GDM1 (cell line): Measurements from ENCODE around the gene DTNB.
A peak's percentile ranks its signal among the peaks of the same experiment; 100 is the strongest.

Experiments
- DNase-seq: peaks from one replicate; lab custom pipeline; 2025; lab: John Stamatoyannopoulos, UW

DTNB gene

DNA sequence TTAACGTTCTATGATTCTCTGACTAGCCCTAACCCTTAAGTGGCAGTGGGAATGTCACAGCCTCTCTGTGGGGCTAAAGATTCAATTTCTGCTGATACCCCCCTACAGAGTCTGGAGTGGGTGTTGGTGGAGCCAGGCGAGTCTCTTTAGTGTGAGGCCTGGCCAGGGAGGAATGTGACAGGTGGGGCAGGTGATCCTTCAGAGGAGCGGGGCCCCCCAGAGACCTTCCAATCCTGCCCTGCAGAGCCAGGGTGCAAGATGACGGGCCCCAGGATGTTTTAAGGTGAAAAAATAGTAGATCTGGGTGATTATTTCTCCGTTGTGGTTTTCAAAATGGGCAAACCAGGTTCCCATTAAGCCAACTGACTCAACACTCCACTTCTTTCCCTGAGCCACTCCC, 303.5 kb downstream of the DTNB start:
- no peak for DNase-seq

DNA sequence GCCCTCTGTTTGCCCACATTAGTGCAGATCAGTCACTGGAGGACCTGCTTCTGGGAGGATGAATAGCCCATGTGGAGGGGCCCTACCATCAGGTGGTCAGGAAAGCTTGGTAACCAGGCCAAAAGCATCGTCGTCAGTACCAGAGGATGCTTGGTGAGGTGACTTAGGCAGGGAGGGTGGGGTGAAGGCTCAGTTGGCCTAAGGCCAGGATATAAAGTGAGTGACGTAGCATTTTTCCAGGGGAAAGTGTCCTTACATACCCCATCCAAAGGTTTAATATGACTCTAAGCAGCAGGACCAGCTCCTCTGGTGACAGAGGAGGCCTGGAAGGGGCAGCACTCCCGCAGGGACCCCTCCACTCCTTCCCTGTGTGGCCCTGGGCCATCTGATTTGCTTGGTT, 303.9 kb downstream of the DTNB start:
- no peak for DNase-seq

DNA sequence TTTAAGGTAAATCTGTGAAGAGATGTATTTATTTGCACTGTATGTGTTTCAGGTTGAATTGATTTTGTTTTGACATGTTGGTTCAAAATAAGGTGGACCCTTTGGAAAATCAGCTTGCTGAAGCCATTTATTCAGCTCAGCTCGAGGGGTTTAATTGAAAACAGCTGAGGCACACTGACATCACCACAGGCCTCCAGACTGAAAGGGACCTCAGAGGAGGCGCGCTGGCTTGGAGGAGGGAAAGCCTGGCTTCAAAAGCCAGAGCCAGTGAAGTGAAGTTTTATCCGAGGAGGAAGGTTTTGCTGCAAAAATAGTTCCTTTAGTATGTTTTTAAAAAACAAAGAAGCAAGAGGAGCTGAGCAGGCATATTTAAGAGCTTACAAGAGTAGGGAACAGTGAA, 304.7 kb downstream of the DTNB start:
- no peak for DNase-seq

DNA sequence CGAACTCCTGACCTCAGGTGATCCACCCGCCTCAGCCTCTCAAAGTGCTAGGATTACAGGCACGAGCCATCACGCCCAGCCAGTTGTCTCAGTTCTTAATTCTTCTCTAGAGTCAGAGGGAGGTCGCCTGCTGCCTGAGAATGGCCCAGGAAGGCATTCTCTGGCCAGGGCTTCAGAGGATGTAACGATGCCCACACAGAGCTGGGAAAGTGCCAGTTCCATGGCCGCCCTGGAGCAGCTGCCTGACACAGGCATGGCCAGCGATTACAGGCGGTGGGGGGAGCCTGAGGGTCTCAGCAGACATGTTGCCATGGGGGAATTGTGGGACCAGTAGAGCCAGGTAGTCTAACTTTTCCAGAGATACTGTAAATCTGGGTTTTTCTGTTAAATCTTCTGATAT, 306.1 kb downstream of the DTNB start:
- DNase-seq = no peak

DNA sequence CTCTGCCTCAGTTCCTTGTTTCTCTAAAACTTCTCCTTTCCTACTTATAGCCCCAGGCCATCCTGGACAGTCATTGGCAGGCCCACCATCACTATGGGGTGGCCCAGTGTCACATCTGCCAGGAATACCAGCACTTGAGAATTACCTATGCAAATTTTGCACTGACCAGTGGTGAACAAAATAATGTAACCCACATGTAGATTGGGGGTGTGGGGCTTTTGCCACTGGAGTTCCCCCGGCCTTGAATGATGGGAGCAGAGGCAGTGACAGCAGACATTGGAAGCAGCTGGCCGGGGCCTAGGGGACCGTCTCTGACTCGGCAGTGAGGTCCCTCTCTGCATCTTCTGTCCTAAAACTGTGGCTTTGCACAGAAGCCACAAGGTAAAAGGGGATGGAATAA, 306.7 kb downstream of the DTNB start:
- no peak for DNase-seq

DNA sequence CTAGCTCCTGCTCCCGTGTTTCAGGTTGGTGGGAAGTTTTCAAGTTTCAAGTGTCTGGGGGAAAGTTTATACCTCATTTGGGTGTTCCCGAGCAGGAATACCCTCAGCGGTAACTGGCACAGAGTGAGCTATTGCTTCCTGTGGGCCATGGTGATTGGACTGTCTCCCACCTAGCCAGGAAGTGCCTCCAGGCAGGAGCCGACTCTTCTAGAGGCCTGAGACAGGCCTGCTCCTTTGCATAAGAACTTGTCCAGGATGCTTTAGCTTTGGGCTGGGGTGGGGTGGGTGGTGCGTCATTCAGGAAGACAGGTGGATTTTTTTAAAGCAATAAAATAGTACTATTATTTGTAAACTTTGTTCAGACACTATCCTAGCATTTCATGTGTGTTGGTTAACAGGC, 308.1 kb downstream of the DTNB start:
- no peak for DNase-seq

DNA sequence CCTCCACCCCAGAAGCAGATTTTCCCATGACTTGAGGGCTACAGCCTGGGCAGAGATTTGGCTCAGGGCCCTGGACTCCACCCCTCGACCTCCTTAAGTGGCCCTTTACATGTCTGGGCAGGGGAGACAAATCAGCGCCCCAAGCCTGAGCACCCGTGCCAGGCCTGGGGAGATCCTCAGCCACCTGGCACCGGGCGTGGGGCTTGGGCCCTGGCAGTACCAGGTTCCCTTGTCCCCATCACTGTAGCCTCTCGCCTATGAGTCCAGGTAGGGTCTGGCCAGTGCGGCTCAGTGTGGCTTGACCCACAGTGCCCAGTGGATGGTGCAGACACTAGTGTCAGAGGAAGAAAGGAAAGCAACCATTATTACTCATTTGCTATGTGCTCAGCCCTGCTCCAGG, 309.6 kb downstream of the DTNB start:
- no peak for DNase-seq

DNA sequence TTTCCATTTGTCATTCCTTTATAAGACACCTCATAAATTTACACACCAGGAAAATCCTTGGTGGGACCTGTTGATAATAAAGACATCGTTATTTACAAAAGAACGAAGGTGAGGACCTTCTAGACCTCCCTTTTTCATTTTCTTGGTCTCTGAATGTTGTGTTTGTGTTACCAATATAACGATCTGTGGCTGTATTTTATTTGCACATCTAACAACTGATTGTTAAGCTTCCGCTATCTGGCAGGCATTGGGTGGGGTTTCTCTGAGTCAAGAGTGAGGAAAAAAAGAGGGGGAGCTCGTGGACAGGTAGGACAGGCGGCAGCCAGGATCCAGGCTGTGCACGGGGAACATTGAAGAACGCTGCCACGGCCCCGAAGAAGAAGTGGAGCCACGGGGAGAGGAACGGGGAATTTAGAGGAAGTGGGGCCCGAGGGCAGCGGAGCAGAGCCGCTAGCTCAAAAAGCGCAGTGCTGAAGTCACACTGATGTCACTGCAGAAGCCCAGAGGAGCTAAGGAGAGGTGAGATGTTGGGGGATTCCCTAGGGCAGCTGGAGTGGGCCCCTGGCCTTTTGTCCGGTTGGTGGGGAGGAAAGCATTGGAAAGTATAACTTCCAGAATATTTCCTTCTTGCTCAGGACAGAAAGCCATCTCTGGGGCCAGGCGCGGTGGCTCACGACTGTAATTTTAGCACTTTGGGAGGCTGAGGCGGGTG, 310.8 kb downstream of the DTNB start:
- peak; percentile 66 for DNase-seq

DNA sequence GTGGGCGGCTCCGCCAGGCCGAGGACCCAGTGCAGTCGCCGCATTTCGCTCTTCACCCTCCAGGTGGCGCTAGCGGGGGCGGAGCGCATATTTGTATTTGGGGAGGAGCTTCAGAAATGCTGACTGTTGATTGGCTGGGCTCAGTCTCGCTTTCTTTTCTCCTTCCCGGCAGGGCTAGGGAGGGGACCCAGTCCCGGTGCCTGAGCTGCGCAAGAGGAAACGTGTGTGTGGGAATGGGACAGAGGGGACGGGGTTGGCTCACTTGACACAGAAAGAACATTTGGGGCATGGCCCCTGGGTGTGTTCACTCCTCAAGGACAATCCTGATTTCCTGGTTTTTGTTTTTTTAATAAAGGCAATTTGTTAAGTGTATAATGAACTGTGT, 311.3 kb downstream of the DTNB start:
- DNase-seq = peak; percentile 83

DNA sequence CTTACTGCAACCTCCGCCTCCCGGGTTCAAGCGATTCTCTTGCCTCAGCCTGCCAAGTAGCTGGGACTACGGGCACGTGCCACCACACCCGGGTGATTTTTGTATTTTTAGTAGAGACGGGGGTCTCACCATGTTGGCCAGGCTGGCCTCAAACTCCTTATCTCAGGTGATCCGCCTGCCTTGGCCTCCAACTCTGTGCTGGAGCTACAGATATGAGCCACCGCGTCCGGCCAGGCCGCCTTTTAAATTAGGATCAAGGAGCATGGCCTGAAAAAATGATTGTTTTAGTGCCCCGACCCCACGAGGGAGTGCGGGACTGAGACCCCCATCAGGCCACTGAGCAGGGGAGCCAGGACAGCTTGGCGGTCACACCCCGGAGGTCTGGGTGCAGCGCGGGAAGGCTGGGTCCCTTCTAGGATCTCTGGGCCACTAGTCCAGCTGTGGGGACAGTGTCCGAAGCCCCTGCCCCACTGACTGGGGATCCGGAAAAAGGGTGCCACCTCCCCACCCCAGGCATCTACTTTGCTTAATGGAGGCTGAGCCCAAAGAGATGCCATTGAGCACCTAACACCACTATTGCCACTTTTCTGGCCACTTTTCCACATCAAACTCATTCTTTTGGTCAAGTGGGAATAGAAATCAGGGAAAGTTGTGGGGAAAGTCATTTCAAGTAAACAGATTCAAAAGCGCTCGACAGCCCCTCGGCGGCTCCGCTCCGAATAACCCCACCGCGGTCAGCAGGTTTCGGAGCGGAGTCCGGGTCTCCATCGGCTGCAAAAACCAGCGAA, 311.9 kb downstream of the DTNB start:
- no peak for DNase-seq

DNA sequence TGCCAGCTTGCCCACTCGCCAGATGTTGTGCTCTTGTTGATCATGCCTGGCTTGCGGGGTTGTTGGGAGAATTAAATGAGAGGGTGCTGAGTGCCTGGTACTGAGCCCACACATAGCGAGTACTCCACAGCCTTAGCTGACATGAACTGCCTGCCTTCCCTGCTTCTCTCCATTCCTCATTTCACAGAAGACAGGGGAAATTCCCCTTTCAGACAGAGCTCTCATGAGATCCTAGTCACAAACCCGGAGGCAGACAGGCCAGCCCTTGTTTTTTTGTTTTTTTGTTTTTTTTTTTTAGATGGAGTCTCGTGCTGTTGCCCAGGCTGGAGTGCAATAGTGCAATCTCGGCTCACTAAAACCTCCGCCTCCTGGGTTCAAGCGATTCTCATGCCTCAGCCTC, 314.5 kb downstream of the DTNB start:
- DNase-seq = no peak

DNA sequence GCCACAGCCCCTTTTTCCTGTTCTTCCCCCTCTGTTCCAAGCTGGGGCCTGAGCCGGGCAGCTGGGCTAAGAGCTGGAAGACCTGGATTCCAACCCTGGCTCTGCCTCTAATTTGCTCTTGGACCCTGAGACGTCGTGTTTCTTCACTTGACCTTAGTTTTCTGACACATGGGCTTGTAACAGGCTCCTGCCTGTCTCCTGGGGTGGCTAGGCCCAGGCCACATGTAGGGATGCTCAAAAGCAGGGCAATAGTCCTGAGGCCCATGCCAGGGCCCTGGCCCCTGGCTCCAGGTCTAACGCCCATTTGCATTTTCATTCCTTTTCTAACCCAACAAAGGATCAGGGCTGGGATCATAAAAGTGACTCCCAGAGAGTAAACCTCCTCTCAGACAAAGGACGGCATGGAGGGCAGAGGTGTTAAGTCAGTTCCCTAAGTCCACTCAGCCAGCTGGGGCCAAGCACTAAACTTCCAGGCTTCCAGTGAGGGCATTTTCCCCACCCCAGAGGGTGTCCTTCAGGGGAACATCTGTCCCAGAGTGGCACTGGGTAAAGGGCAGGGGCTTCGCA, 315.0 kb downstream of the DTNB start:
- DNase-seq = no peak

DNA sequence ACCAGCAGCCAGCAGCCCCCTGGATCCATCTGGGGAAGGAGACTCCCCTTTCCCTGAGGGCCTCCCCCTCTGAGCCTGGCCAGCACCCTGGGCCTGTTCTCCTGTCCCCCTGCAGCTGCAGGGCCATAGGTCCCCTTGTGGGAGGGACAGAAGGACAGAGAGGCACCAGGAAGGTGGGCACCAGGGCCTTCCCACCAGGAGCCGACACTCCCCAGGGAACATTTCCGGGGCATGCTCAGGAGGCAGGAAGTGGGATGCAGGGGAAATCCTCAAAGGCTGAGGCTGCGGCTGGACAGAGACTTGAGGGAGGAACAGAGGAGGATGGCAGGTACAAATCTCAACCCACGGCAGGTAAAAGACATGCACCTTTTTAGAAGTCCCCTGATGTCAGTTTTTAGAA, 317.3 kb downstream of the DTNB start:
- DNase-seq = no peak

DNA sequence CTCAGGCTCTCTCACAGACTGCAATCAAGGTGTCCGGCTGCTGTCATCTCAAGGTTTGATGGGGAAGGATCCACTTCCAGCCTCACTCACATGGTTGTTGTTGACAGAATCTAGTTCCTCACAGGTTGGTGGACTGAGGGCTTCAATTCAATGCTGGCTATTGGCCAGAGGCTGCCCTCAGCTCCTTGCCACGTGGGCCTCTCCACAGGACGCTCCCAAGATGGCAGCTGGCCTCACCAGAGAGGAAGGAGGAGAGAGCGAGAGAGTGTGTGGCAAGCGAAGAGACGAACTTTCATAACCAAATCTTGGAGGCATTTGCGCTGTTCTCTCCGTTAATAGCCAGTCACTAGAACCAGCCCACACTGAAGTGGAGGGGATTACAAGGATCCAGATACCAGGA, 318.1 kb downstream of the DTNB start:
- DNase-seq = no peak

DNA sequence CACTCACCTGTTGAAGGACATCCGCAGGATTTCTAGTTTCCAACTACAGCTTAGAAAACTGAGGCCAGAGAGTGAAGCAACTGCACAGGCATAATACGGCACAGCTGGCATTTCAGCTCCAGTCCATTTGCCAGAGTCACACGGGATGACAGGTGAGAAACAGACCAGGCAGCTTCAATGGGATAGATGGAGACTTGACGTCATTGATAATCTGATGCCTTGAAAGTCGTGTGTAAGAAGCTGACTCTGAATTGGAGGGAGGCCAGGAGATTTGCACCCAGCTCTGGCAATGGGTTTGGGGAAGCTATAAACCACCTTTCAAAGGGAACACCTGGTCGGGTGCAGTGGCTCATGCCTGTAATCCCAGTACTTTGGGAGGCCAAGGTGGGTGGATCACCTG, 319.3 kb downstream of the DTNB start:
- DNase-seq = no peak

DNA sequence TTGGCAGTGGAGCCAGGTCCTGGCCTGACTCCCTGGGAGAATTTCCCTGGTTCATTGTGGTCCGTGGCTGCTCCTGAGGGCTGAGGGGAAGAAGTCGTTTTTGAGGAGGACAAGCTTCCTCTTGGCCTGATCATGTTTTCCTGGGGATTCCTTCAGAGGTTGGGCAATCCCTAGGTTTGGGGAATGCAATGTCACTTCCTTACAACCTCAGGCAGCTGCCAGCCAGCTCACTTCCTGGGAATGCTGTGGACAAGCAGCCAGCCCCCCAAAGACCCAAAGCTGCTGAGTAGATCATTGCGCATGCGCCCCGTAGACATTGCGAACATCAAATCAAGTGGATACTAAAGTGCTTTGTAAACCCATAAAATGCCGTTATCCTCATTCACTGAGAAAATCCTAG, 324.0 kb downstream of the DTNB start:
- DNase-seq = no peak

DNA sequence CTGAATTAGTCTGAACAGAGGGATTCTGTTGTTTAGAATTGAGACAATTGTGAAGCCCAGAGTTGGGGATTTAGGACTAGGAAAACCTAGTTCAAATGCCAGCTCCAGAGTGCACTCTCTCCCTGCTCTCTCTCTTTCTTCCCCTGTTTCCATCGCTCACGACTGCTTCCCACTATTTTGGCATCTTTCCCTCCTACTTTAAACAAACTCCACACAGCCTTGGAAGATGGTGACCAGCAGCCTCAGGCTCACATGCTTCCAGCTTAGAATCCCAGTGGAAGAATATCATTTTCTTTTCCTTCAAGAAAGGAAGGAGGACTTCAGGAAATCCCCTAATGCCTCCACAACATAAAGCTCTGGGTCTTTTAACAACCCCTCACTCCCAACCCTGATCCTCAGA, 325.5 kb downstream of the DTNB start:
- no peak for DNase-seq

DNA sequence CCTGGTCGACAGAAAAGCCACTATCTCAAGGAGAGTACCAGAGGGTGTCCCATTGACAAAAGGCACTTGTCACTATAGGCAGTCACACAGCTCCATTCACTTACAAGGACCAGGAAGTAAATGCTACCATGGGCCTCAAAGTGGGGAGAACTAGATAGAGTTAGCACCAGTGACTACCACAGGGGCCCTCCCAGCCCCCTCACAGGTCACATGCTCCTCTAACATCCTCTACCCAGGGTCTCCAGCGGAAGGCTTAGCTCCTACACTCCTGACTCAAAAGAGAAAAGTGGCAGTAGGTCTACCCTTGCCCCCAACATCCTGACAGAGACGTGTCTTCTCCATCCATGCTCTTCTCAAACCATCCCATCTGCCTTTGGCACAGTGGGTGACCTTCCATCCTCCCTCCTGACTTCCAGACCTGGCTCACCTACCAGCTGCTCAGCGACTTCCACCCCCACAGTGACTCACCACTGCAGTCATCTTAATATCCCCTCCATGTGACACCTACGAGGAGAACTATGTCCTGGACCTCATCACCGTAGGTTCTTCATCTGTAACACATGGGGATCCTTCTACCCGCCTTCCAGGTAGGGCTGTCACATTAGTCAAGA, 326.1 kb downstream of the DTNB start:
- DNase-seq = no peak

DNA sequence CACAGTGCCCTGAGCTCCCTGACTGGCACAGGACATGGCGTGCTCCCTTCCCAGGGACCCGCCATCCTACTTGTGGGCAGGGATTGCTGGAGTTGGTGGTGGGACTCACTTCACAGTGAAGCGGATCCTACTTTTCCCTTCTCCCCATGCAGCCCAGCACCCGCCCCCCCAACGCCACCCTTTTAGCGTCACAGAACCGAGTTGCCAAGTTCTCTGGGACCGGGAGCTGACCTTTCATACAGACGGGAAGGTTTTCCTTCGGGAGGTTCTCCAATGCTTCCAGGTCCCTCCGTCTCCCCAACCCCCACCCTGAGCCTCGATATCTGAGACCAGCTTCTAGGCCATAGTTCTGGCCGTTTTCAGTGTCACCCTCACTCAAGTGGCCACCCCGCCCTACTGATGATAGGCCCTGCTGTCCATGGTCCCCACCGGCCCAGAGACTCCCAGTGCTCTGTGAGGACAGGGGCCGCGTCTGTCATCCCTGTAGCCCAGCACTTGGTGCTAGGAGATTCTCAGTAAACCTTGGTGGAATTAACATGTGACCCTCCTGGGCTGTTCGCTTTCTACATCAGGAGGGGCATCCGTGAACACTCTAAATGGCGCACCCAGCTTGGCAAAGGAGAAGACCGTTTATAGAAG, 330.1 kb downstream of the DTNB start:
- no peak for DNase-seq

DNA sequence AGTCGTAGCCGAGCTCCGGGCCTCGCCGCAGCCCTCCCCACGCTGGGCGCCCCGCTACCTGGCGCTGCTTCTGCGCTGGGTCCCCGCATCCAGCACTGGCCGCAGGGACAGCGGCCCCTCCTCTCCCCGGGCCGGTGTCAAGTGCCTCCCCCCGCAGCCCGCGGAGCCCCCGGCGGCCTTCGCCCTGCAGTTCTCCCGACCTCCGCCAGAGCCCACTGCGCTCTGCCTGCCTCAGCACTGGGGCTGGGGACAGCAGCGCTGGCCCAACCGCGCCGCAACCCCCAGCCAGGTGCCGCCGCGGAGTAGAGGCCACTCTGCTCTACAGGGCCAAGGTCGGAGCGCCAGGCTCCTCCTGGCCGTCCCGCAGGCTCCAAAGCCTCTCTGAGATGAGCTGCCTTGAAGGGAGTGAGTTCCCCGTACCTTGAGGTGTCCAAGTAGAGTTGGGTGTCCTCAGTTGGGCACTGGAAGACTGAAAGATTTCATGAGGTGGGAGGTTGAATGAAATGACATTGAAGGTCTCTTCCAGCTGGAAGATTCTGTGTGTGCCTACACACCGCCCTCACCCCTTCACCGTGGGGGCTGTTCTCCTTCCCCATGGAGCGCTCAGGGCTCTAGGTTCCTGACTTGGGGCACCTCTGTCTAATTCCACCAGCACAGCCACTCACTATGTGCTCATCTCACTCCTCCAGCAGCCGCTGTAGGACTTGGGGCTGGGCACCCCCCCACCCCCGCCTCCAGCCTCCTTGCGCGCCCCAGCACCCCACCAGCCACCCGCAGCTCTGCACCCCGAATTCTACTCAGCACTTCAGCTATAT, 330.8 kb downstream of the DTNB start:
- peak; percentile 78 for DNase-seq

DNA sequence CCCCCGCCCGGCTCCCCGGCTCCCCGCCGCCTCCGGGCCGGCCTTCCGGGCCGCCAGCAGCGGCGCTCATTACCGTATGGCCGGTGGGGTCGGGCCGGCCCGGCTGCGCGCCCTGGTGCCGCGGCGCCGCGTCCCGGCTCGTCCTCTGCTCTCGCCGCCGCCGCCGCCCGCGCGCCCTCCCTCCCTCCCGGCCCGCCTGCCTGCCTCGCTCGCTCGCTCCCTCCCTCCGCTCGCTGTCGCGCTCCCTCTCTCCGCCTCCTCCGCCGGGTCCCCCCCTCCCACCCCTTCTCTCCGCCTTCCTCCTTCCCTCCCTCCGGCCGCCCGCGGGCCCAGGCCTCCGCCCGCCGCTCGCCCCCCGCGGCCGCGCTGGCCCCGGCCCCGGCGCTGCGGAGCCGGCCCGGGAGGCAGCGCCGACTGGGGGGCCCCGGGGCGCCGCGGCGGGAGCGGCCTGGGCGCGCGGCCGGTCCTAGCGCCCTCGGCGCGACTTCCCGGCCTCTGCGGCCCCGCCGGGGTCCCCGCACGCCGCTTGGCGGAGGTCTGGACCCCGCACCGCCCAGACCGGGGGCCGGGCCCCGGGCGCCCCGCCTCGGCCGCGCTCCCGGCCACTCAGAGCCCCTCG, 331.5 kb downstream of the DTNB start, which contains the start of gene DNMT3A:
Gene DNMT3A (minus strand): TSS at position 173 of the 619 bp plus-strand sequence. CDS start 27,941 bp downstream, outside the sequence.
- DNase-seq = peak; percentile 30
